Measurements from ENCODE around the gene DPYSL5.

DPYSL5 gene

DNA sequence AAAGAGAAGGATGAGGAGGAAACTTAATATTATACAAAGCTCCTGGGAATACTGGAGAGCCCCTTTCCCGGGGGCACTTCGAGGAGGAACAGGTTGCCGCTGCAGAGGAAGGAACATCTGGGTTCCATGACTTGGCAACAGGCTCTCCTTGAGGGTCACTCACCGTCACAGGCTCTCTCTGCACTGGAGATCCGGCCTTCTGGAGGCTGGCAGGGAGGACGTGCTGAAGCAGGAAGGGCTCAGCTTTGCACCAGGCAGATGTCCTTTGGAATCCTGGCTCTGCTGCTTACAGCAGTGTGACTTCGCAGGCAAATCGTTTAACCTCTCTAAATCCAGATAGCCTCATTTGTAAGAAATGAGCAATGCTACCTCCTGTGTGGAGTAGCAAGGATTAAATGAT, 2.9 kb upstream of the DPYSL5 start:
- no peak for DNase-seq (ENCODE audit: low spot score)

DNA sequence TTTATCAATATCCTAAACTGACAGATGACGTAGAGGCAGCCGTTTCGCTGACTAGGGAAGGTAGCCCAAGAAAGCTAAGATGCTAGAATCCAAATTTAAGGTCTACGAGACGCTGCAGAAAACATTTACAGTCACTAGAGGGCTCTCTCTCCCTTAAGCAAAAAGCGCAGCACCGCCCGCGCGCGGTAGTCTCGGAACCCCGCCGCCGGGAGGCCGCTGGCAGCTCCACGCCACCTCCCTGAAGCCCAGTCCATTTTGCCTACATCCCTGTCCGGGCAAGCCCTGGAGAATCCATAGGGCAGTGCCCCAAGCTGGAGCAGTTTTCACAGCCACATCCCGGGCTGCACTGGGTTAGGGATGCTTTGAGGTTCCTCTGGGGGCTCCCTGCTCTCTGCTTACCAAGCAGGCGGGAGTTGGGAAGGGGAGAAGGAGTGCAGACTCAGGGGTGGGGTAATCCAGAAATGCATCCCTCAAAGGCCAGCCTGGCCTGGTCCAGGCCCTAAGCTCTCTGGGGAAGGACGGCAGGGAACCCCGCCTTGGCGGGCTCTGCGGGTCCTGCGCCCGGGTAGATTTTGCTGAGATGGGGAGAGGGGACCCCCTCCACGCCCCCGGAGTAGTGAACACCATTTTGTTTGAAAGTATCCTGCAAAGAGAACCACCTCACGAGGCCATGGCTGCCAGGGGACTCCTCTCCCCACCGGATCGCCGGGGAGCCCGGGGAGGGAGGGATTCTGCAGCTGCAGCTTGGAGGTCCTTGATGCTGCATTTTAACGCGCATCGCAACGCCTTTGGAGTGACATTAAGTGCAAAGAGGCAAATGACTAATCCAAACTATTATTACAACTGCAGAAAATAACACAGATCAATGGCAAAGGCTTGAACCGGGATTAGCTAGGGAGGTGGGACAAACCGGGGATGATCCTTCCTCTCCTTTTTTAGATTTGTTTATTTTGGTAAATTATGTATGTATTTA, 1.3 kb upstream of the DPYSL5 start:
- peak; percentile 48 for DNase-seq (ENCODE audit: low spot score)

DNA sequence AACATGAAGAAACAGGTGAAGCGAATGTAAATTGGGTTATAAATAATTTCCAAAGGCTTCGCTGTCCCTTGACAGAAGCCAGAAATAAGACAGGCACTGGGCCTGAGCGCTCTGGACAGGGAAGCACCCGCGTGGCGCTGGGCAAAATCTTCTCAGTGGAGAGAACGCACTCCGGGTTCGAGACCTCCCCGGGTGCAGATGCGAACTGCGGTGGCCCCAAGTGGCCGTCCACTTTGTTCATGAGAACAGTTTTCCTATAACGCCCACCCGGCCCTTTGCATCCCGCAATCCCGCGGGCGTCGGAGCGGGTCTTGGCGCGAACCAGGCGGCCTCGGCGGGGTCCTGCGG, 651 bp upstream of the DPYSL5 start:
- DNase-seq (ENCODE audit: low spot score), result no peak

DNA sequence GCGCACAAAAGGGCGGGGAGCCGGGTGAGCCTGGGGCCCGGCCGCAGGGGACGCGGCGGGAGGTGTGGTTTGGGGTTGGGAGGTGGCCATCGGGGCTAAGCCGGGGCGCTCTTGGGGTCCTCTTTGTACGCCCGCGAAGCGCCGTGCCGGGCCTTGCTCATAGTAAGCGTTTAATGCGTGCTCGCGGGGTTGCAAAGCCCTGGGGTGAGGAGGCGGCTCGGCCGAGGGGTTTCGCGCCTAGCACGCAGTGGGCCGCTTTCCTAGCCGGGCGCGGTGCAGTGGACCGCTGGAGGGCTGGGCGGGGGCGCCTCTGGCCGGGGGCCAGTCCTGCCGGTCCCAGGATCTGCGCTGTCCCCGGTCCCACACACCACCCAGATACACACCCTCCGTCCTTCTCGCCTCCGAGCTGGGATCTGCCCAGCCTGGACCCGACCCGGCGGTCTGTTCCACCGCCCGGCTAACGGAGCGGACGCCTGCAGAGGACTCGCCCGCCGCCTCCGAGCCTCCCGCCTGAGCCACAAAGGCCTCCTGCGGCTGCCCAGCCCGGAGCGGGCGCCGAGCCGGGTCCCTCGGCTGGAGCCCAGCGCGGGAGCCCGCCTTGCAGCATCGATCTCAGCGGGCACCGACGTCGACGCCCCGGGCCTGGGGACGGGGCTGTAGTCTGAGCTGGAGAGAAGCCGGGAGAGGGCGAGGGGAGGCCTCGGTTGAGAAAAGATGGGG, 564 bp downstream of the DPYSL5 start:
- DNase-seq (ENCODE audit: low spot score), result no peak

DNA sequence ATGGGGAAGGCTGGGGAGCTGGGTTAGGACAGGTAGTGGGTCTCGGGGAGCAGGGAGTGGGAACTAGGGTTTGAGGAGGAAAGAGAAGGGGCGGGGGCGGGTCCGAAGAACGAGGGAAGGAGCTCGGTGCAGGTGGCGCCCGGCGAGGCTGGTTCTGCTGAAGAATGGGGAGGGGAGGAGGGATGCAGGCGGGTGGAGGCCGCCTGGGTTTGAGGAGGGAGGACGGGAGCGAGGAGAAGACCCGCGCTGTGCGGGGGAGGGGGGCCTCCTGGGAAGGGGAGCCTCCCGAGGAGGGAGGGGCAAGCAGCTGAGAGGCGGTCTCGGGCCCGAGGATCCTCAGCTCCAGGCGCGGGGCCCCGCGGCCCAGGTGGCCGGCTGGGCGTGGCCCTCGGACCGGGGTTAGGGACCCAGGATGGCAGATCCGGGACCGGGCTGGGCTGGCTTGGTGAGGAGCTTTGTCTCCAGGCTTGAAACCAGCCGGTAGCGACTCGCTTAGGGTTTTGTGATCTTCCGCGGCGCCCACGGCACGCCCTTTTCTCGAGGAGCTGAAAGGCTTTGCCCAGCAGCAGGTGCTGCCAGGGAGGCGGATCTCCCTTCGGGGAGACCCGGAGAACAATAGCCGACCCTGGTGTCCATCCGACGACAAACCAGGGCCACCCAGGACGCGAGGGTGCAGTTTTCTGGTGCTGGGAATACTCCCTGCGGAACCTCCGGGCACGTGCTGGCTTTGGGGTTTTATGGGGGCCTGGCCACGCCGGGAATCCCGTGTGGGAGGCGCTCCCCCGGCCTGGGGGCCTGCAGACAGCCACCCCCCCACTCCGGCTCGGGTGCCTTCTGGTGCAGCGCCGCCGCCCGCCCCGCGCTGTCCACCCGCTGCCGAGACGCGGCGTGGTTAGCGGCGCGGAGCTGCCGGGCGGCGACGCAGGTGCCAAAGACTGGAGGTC, 1.4 kb downstream of the DPYSL5 start:
- no peak for DNase-seq (ENCODE audit: low spot score)

DNA sequence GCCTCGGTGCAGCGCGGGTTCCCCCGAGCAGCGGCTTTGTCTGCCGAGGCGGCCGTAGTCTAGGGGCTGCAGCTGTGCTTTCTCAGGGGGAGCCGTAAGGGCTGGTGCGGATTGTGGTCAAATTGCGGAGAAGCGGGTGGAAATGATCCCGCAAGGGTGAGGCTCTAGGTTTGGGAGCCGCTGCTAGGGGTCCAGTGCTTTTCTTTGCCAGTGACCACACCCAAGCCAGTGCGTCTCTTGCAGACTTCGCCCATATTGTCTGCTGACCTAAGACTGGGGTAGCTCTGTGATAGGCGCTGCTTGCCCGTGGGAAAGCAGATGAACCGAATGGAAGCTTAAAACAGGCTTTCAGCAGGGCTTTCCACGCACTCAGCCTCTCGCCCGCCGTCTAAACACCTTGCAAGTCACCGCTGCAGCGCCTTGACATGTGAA, 2.1 kb downstream of the DPYSL5 start:
- DNase-seq (ENCODE audit: low spot score), result no peak

DNA sequence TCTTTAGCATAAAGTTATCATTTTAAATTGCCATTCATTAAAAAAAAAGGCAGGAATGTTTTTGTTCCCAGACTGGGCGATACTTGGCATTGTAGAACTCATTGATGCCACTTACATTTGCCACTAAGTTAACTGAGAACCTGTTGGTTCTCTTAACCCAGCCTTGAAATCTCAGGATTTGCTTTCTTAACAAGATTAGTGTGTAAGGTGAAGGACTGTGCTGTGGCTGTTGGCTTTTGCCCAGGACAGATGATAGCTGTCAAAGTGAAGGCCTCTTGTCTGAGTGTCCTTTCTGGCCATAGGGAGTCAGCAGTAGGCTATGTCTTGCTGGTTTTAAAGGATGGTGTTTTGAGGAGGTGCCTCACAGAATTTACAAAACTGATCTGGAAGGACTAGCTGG, 2.6 kb downstream of the DPYSL5 start:
- no peak for DNase-seq (ENCODE audit: low spot score)

DNA sequence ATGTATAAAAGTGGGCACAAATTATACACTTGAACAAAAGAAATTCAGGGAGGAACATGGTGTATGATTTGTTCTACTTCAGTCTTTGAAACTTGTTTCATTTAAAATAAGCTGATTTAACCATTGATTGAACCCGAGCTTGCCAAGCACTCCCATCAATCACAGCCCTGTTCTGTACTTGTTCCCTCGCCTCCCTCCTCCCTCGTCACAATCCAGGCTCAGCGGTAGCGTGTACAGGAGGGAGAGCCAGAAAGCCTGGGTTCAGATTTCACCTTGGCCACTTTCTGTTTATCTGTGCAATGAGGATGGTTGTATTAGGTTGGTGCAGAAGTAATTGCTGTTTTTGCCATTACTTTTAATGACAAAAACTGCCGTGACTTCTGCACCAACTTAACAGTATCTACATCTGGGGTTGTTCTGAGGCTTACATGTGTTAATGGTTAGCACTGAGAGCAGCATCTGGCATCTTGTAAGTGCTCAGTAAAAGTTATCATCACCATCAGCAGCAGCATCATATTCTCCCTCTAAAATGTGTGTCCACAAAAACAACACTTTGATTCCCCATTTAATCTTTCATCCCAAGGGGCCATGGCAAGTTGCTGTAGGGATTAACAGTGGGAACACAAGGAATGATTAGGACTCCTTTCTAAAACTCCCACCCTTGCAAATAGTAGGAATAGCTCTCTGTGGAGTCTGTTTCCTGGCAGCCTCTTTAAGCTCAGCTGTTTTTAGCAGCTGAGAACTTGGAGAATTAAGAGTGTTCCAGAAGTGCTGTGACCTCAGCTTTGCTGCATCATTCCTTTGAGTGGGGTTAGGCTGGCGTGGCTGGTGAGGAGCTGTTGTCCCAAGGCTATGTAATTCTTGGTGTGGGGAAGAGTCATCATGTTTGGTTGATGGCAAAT, 4.7 kb downstream of the DPYSL5 start:
- DNase-seq (ENCODE audit: low spot score), result no peak

DNA sequence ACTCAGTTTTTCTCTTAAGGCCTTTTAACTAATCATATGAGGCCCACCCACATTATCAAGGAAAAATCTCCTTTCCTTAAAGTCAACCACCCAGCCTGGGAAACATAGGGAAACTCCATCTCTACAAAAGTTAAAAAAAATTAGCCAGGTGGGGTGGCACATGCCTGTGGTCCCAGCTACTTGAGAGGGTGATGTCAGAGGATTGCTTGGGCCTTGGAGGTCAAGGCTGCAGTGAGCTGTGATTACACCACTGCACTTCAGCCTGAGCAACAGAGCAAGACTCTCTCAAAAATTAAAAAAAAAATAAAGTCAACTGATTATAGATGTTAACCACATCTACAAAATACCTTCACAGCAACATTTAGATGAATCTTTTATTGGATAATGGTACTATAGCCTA, 5.8 kb downstream of the DPYSL5 start:
- DNase-seq (ENCODE audit: low spot score), result no peak

DNA sequence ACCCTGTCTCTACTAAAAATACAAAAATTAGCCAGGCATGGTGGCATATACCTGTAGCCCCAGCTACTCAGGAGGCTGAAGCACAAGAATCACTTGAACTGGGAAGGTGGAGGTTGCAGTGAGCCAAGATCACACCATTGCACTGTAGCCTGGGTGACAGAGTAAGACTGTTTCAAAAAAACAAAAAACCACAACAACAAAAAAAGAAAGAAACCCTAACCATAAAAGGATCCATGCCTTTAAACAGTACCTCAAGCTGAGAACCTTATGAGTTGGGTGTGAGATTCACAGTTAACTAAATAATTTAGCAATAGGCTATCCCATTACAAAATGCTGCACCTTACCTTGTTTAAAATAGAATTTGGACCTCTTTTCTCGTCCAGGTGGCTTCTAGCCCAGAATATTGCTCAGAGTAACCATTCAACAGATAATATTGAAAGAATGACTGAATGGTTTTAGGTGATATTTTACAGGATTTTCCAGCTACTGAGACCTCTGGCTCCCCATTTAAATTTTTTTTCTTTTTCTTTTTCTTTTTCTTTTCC, 6.4 kb downstream of the DPYSL5 start:
- DNase-seq (ENCODE audit: low spot score), result no peak

DNA sequence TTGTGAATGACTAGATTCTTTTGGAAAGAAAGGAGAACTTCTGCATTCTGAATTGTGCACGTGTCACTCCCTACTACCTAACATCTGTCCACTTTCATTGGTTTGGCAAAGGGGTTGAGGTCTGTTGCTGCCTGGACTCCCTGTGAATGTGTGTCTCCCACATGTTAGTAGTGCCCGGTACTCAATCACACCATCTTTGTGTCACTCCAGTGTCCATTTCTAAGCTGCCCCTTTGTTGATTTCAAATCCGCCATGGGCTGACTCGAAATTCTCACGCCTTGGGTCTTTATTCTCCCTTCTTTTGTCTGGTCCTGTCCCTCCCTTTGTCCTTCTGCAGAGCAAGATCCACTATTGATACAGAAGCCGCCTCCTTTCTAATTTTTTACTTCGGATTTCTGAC, 7.5 kb downstream of the DPYSL5 start:
- DNase-seq (ENCODE audit: low spot score), result no peak

DNA sequence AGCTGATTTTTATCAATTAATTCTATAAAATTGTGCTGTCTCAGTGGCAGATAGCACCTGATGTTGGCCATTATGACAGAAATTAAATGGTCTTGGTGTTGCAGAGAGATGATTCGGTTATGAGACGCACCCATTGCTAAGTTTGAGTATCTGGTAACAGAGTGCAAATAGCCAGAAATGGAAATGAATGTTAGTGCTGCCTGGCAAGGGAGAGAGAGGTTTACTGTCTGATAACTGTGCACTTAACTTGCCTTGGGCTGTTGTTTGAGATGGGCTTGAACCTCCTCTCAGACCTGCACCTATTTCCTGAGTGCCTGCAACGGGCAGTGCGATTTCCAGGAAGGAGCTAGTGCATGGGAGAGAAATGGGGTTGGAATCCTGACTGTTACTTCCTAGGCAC, 11.7 kb downstream of the DPYSL5 start:
- no peak for DNase-seq (ENCODE audit: low spot score)

DNA sequence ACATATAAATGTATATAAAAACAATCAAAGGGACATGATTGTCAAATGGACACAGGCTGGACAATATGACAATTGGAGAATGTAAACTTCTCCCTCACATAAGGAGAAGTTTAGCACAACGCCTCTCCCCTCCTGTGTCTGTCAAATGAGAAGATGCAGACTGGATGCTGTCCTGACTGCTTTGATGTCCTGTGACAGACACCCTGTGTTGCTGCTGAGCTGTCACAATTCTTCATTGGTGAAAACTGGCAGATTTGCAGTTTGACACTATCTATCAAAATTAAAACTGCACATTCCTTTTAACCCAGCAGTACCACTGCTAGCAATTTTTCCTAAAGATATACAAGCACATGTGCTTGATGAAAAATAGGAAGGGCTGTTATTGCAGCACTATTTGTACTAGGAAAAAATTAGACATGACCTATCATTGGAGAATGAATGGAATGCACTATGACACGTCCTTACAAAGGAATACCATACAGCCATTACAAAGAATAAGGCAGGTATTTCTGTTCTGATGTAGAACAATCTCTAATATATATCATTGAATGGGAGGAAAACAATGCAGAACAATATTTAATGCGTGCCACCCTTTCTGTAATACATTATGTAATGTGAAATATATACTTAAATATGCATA, 12.4 kb downstream of the DPYSL5 start:
- DNase-seq (ENCODE audit: low spot score), result no peak

DNA sequence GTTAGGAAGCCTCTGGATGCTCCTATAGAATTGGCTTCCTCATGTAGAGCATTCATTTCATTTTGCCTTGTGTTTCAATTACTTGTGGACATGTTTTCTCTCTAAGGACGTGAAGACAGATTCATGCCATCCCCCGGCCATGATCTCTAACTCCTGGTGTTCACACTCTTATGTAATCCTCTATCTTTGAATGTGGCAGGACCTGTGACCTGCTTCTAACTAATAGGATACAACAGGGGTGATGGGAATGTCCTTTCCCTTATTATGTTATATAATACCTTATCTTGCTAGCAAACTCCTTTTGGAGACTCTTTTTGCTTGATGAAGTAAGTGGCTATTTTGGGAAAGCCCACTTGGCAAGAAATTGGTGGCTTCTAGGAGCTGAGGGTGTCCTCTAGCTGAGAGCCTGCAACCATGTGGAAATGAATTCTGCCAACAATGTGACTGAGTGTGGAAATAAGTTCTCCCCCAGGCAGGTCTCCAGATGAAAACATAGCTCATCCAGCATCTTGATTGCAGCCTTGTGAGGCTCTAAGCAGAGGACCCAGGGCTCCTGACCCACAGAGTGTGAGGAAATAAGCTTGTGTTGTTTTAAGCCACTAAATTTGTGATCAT, 13.8 kb downstream of the DPYSL5 start:
- DNase-seq (ENCODE audit: low spot score), result no peak

DNA sequence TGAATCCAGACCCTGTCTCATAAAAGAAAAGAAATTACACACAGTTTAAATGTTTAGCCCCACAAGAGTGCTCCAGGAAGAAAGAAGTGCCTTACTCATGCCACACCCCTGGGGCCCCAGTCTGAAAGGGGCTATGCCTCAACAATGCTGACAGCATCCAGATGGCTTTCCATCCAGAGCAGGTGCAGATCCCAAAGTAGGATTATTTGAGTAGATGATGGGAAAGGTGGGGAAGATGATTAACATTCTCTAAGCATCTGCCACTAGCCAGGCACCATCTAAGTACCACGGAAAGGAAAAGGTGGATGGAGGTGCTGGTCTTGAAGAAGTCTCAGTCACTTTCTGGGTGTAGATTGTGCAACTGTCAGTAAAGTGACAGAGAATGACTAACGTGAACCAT, 16.3 kb downstream of the DPYSL5 start:
- no peak for DNase-seq (ENCODE audit: low spot score)

DNA sequence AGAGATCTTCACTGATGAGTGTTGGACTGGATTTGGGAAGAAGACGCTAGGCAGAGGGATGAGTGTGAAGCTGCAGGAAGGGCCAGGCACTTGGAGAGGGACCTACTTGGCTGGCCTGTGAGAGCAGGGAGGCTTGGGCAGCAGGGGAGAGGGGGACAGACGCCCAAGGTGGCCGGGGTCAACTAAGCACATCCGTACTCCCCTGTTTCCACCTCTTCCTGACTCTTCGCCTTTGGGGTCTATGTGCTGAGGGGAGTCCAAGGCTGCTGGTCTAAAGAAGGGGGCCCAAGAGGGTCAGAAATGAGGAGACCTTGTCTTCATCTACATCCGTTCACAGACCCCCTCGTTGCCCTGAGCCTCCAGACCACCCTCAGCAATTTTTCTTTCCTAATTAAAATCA, 16.7 kb downstream of the DPYSL5 start:
- DNase-seq (ENCODE audit: low spot score), result no peak

DNA sequence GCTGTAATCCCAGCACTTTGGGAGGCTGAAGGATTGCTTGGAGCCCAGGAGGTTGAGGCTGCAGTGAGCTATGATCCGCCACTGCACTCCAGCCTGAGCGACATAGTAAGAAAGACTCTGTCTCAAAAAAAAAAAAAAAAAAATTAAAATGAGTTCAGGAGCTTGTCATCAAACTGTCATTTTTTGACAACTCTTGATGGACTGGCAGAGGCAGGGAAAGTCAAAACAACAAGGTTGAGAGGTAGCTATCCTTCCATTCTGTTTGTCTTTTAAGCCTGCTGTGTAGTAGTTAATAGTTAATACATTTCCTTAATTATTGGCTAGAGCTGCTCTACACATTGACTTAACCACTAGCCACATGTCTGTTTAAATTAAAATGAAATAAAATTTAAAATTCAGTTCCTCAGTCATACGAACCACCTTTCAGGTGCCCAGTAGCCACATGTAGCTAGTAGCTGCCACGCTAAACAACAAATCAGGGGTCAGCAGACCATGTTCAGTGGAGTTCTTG, 22.7 kb downstream of the DPYSL5 start:
- DNase-seq (ENCODE audit: low spot score), result no peak

DNA sequence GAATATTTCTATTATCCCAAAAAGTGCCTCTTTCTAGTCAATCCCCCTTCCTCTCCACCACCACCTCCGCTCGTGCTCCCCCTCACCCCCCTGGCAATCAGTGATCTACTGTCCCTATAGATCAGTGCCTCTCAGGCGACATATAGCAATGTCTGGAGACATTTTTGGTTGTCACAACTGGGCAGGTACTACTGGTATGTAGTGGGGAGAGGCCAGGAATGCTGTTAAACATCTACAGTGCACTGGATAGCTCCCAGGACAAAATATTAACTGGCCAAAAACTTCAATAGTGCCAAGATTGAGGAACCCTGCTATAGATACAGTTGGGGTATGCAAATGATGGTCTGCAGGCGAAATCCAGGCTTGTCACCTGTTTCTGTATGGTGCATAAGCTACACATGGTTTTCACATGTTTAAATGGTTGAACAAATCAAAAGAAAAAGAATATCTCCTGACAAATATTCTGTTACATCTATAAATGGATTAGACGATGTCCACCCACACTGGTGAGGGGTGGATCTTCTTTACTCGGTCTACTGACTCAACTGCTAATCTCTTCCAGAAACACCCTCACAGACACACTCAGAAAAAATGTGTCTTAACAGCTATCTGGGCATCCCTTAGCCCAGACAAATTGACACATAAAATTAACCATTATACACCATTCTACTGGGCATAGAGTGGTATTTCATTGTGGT, 25.5 kb downstream of the DPYSL5 start:
- DNase-seq (ENCODE audit: low spot score), result no peak

DNA sequence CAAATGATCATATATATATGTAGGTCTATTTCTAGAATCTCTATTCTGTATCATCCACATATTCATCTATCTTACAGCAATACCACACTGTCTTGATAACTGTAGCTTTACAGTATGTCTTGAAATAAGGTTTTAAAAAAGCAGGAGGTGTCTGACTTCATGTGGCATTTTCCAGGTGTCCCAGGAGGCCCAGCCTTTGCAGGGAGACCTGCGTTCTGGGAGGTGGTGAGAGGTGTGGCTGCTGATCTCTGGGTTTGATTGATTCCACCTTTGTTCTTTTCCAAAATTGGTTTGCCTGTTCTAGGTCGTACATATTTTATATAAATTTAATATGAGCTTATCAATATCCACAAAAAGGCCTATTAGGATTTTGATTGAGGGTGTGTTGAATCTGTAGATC, 26.6 kb downstream of the DPYSL5 start:
- DNase-seq (ENCODE audit: low spot score), result no peak
